ENCODE measurements around the gene HEXIM2. TPM values are rescaled to one million over a fixed set of nuclear protein-coding genes. Genes with fewer than 3 reads are reported as not detected.

Gene HEXIM2
- total RNA-seq, 1 donor = 10.9 TPM

DNA sequence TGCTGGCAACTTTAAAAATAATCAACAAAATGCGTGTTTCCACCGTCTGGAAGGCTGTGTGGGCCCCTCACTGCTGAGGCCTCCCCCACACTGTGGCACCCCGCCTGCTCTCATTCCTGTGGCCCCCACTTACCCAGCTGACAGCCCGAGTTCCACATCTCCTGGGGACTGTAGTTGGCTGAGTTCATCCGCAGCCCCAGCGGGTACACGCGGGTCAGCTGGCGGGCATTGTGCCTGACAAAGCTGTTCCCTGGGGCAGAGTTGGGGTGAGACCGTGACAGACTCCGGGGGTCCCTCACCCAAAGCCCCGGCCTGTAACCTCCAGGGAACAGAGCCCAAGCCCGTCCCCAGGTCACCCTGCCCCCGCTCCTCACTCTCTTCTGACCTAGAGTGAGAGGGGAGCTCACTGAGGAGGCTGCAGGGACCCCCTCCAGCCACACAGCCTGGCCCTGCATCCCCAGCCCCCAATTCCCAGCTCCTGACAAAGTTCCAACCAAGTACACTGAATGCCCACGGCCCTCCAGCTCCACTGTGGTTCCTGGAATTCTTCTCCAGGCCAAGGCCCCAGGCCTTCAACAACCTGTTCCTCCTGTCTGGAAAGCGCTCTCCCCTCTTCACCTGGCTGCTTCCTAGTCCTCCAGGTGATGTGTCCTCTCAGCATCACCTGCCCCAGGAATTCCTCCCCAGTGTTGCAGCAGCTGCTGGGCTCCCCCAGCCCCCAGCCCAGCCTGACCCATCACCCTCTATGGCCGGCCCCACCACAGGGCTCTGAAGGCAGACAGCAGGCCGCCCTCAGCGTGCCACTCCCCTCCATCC, 47.4 kb upstream of the HEXIM2 start:
- TF ChIP-seq, protein P1, sequence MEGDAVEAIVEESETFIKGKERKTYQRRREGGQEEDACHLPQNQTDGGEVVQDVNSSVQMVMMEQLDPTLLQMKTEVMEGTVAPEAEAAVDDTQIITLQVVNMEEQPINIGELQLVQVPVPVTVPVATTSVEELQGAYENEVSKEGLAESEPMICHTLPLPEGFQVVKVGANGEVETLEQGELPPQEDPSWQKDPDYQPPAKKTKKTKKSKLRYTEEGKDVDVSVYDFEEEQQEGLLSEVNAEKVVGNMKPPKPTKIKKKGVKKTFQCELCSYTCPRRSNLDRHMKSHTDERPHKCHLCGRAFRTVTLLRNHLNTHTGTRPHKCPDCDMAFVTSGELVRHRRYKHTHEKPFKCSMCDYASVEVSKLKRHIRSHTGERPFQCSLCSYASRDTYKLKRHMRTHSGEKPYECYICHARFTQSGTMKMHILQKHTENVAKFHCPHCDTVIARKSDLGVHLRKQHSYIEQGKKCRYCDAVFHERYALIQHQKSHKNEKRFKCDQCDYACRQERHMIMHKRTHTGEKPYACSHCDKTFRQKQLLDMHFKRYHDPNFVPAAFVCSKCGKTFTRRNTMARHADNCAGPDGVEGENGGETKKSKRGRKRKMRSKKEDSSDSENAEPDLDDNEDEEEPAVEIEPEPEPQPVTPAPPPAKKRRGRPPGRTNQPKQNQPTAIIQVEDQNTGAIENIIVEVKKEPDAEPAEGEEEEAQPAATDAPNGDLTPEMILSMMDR (IDR thresholded peaks at IDR 0.05; ENCODE audit: extremely low read depth, low read depth, low read length) = no peak
- no peak overlapping the region for H3K4me3 ChIP-seq (ENCODE audit: insufficient read depth, low read length)
- no peaks in the 10 kb centered on the region for H3K9me3 ChIP-seq (ENCODE audit: low read depth, low read length)
- no peak overlapping the region for H2AFZ ChIP-seq (ENCODE audit: low read length)
- H3K4me1 ChIP-seq (ENCODE audit: insufficient read depth, low read length) = no peaks in the 10 kb centered on the region
- H3K27me3 ChIP-seq (ENCODE audit: insufficient read depth, low read length) = no peaks in the 10 kb centered on the region
- no peaks in the 10 kb centered on the region for H3K79me2 ChIP-seq (ENCODE audit: insufficient read depth, low read length)
- DNase-seq (ENCODE audit: insufficient read length, low spot score, missing footprints) = peak; percentile 58
- no peak overlapping the region for H3K27ac ChIP-seq (ENCODE audit: low read depth, low read length)
- no peaks in the 10 kb centered on the region for H4K20me1 ChIP-seq (ENCODE audit: insufficient read depth, low read length)
- H3K4me2 ChIP-seq (ENCODE audit: insufficient read depth, low read length) = no peak overlapping the region
- no peaks in the 10 kb centered on the region for H3K36me3 ChIP-seq (ENCODE audit: insufficient read depth, low read length)

DNA sequence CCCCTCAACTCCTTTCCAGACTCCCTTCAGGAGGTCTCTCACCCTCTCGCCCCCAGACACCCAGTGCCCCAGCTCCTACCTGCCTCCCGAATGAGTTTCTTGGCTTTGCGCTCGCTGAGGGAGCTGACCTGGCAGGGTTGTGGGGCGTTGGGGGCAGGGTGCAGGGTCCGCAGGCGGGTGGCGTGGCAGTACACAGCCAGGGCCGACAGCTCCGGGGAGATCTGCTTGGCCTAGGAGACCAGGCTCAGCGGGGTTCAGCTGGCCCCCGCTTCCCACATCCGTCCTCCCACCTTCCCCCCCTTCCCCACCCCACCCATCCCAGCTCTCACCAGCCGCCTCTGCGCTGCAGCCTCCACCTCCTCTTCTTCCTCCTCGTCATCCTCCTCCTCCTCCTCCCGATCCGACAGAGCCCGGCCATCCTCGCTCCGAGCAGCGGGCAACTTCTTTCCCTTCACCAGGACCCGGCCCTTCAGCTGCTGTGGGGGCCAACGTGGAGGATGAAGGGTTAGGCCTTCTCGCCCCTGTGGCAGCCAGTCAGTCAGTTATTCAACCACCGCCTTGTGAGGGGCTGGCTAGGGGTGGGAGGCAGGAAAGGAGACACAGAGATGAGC, 46.6 kb upstream of the HEXIM2 start:
- no peaks in the 10 kb centered on the region for H3K4me1 ChIP-seq (ENCODE audit: insufficient read depth, low read length)
- no peaks in the 10 kb centered on the region for H3K27me3 ChIP-seq (ENCODE audit: insufficient read depth, low read length)
- H3K79me2 ChIP-seq (ENCODE audit: insufficient read depth, low read length) = no peaks in the 10 kb centered on the region
- DNase-seq (ENCODE audit: insufficient read length, low spot score, missing footprints) = no peak
- H3K27ac ChIP-seq (ENCODE audit: low read depth, low read length) = no peak overlapping the region
- TF ChIP-seq, protein P1 (IDR thresholded peaks at IDR 0.05; ENCODE audit: extremely low read depth, low read depth, low read length) = no peak
- no peaks in the 10 kb centered on the region for H4K20me1 ChIP-seq (ENCODE audit: insufficient read depth, low read length)
- H3K4me3 ChIP-seq (ENCODE audit: insufficient read depth, low read length) = no peak overlapping the region
- H3K36me3 ChIP-seq (ENCODE audit: insufficient read depth, low read length) = no peaks in the 10 kb centered on the region
- no peaks in the 10 kb centered on the region for H3K9me3 ChIP-seq (ENCODE audit: low read depth, low read length)
- no peak overlapping the region for H3K4me2 ChIP-seq (ENCODE audit: insufficient read depth, low read length)
- no peak overlapping the region for H2AFZ ChIP-seq (ENCODE audit: low read length)

GRCh38 chr17:45115871-45116270, 45.8 kb upstream of the HEXIM2 start:
- DNase-seq (ENCODE audit: insufficient read length, low spot score, missing footprints) = peak; percentile 96
- no peaks in the 10 kb centered on the region for H3K27me3 ChIP-seq (ENCODE audit: insufficient read depth, low read length)
- TF ChIP-seq, protein P1 (IDR thresholded peaks at IDR 0.05; ENCODE audit: extremely low read depth, low read depth, low read length) = no peak
- no peaks in the 10 kb centered on the region for H4K20me1 ChIP-seq (ENCODE audit: insufficient read depth, low read length)
- H2AFZ ChIP-seq (ENCODE audit: low read length) = no peak overlapping the region
- no peaks in the 10 kb centered on the region for H3K9me3 ChIP-seq (ENCODE audit: low read depth, low read length)
- H3K4me3 ChIP-seq (ENCODE audit: insufficient read depth, low read length) = no peak overlapping the region
- H3K27ac ChIP-seq (ENCODE audit: low read depth, low read length) = no peak overlapping the region
- H3K79me2 ChIP-seq (ENCODE audit: insufficient read depth, low read length) = no peaks in the 10 kb centered on the region
- no peak overlapping the region for H3K4me2 ChIP-seq (ENCODE audit: insufficient read depth, low read length)
- H3K4me1 ChIP-seq (ENCODE audit: insufficient read depth, low read length) = no peaks in the 10 kb centered on the region
- no peaks in the 10 kb centered on the region for H3K36me3 ChIP-seq (ENCODE audit: insufficient read depth, low read length)

DNA sequence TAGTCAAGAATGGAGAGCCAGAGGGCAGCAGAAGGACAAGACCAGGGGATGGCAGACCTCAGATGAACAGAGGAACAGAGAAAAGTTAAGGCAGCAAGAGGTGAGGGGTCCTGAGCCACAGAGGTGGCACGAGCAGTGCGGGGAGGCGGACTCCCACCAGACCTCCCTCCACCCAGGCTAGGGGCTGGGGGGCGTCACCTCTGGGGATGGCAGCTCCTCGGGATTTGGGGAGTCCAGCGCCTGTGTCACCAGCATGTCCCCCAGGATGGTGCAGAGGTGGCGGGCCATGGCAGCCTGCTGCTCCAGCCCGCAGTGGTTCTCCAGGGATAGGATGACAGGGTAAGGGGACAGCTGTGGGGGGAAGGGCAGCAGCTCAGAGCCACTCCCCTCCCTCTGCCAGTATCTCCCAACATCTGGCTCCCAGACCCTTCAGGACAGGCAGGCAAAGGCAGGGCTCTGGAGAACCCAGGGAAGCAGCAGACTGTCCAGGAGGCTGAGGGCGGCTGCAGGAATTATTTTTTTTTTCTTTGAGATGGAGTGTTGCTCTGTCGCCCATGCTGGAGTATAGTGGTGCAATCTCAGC, 45.1 kb upstream of the HEXIM2 start:
- Histone ChIP-seq H3K4me2 (ENCODE audit: insufficient read depth, low read length) (no peak overlapping the region), H3K4me1 (ENCODE audit: insufficient read depth, low read length) (no peaks in the 10 kb centered on the region), H3K79me2 (ENCODE audit: insufficient read depth, low read length) (no peaks in the 10 kb centered on the region), H3K27ac (ENCODE audit: low read depth, low read length) (no peak overlapping the region), H4K20me1 (ENCODE audit: insufficient read depth, low read length) (no peaks in the 10 kb centered on the region), H3K9me3 (ENCODE audit: low read depth, low read length) (no peaks in the 10 kb centered on the region), H3K4me3 (ENCODE audit: insufficient read depth, low read length) (no peak overlapping the region), H2AFZ (ENCODE audit: low read length) (no peak overlapping the region), H3K36me3 (ENCODE audit: insufficient read depth, low read length) (no peaks in the 10 kb centered on the region), H3K27me3 (ENCODE audit: insufficient read depth, low read length) (no peaks in the 10 kb centered on the region)
- TF ChIP-seq, protein P1 (IDR thresholded peaks at IDR 0.05; ENCODE audit: extremely low read depth, low read depth, low read length) = no peak
- peak; percentile 85 for DNase-seq (ENCODE audit: insufficient read length, low spot score, missing footprints)
